Stimulated activated CD8-positive, alpha-beta memory T cell treated with anti-CD3 and anti-CD28 coated beads, Interleukin-2, amount 100 ng/mL, for 1 hour (primary cell): ENCODE data around the gene TGFBR3.

Experiments
- DNase-seq, 2 donors: peaks; one replicate each; pipeline ENCODE4 v3.0.0-alpha.2; 2020; ENCODE audit warnings: low read depth in 2 of 2

Gene TGFBR3

GRCh38 chr1:91640877-91641526 lies 244.9 kb downstream of the TGFBR3 start:
- no peak for DNase-seq

- DNase-seq = no peak
Measured at GRCh38 chr1:91637539-91637994, 248.4 kb downstream of the TGFBR3 start.

GRCh38 chr1:91635763-91636162 lies 250.2 kb downstream of the TGFBR3 start:
- no peak for DNase-seq

DNA sequence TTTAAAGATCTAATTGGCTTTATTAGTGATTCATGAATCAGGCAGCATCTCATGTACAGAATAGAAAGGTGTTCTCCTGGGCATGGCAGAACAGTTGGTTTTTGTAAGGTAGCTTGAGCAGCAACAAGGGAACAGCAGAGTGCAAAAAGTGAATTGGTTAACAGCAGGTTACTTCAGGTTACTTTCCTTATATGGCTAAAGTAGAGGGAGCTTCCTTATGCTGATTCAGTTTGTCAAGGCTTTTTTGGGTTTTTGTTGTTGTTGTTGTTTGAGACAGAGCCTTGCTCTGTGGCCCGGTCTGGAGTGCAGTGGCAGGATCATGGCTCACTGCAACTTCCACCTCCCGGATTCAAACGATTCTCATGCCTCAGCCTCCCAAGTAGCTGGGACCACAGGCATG lies 252.5 kb downstream of the TGFBR3 start:
- DNase-seq = no peak

- no peak for DNase-seq
Measured at GRCh38 chr1:91631718-91632330, 254.1 kb downstream of the TGFBR3 start.

DNA sequence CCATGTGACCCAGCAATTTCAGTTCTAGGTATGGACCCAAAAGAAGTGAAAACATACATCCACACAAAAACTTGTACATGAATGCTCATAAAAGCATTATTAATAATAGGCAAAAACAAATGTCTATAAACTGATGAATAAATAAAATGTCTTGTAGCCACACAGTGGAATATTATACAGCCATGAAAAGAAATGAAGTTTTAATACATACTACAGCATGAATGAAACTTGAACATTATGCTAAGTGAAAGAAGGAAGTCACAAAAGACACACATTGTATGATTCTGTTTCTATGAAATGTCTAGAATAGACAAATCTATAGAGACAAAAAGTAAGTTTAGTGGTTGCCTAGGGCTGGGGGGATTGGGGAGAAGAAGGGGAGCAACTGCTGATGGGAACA lies 255.1 kb downstream of the TGFBR3 start:
- no peak for DNase-seq
